ENCODE measurements around the gene TNK1.

DNA sequence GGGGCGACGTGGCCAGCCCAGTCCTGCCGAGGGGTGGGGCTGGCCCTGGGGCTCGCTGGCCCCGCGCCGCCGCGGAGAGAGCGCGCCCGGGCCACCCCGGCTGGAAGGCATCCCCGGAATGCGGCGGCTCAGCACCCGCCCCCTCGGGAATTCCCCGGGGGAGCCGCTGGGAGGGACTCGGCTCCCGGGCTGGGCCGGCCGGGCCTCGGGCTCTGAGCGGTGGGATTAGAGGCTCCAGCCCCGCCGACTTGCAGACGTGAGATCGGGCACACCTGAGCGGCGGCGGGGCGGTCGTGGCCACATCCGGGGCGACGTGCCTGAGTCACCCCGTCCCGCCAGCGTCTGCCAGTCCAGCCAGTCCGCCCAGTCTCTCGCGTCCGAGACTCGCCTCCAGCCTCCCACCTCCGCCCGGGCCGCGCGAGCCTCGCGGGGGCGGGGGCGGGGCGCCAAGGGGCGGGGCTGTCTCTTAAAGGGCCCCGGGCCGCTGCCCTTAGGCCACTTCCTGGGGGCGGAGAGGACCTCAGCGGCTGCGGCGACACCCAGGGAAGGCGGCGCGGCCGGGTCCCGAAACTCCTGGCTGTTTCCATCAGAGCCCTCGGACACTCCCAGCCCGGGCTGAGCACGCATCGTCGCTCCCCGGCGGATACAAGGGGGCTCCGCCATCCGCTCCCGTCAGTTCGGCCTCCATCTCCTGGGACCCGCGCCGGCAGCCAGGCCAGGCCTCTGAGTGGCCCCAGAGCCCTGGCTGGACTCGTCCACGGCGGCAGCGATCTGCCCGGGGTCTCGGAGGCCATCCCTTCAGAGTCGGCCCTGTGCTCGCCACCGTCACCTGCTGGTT, 29.0 kb upstream of the TNK1 start, which contains the start of gene KCTD11:
- peak; percentile 36; the same call in 1 of the 2 replicates for TF ChIP-seq SIN3A (IDR thresholded peaks at IDR 0.05; ENCODE audit: borderline replicate concordance, insufficient read depth, low read length)
- TF ChIP-seq, protein P1, sequence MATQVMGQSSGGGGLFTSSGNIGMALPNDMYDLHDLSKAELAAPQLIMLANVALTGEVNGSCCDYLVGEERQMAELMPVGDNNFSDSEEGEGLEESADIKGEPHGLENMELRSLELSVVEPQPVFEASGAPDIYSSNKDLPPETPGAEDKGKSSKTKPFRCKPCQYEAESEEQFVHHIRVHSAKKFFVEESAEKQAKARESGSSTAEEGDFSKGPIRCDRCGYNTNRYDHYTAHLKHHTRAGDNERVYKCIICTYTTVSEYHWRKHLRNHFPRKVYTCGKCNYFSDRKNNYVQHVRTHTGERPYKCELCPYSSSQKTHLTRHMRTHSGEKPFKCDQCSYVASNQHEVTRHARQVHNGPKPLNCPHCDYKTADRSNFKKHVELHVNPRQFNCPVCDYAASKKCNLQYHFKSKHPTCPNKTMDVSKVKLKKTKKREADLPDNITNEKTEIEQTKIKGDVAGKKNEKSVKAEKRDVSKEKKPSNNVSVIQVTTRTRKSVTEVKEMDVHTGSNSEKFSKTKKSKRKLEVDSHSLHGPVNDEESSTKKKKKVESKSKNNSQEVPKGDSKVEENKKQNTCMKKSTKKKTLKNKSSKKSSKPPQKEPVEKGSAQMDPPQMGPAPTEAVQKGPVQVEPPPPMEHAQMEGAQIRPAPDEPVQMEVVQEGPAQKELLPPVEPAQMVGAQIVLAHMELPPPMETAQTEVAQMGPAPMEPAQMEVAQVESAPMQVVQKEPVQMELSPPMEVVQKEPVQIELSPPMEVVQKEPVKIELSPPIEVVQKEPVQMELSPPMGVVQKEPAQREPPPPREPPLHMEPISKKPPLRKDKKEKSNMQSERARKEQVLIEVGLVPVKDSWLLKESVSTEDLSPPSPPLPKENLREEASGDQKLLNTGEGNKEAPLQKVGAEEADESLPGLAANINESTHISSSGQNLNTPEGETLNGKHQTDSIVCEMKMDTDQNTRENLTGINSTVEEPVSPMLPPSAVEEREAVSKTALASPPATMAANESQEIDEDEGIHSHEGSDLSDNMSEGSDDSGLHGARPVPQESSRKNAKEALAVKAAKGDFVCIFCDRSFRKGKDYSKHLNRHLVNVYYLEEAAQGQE (IDR thresholded peaks at IDR 0.05; ENCODE audit: insufficient read depth in 1 of 2, low read depth in 2 of 2, low read length in 2 of 2) = 0 out of 4 replicates have a peak, but pooled peaks of 1 of the 2 experiments have one; percentile 8

All from PFSK-1 (cell line).